Kidney (tissue), 14 donors: ENCODE results near the gene CNNM3. TPM values are rescaled to one million over a fixed set of nuclear protein-coding genes. Genes with fewer than 3 reads are reported as not detected.

Experiments used
- DNase-seq, 5 donors: peaks; one replicate each; pipeline ENCODE4 v3.0.0-alpha.2; 2013 to 2020
- FAIRE-seq: peaks from 2 replicates; lab custom pipeline; 2012; peaks lifted over from hg19 to GRCh38; lab: Jason Lieb, UNC
- H3K27ac ChIP-seq, 2 donors: one replicate each; pipeline ENCODE4 v1.7.0; 2013; ENCODE audit warnings: low read depth in 2 of 2, low read length in 2 of 2, inconsistent platforms in 1 of 2
- H3K27me3 ChIP-seq: one replicate; pipeline ENCODE4 v1.7.1; 2013; ENCODE audit warnings: low read length, inconsistent platforms; ENCODE audit not compliant: control insufficient read depth, insufficient read depth
- H3K36me3 ChIP-seq, 3 donors: one replicate each; pipeline versions ENCODE4 v1.7.0 to v1.7.1; 2013; ENCODE audit warnings: low read length in 3 of 3, control low read depth in 1 of 3, inconsistent platforms in 1 of 3; ENCODE audit not compliant: insufficient read depth in 3 of 3, control insufficient read depth in 2 of 3
- H3K4me1 ChIP-seq, 3 donors: one replicate each; pipeline versions ENCODE4 v1.7.0 to v1.7.1; 2013; ENCODE audit warnings: low read length in 3 of 3, inconsistent platforms in 1 of 3, low read depth in 1 of 3; ENCODE audit not compliant: control insufficient read depth in 2 of 3, insufficient read depth in 2 of 3
- H3K4me3 ChIP-seq, 3 donors: one replicate each; pipeline versions ENCODE4 v1.7.0 to v1.8.1; 2013; ENCODE audit warnings: low read length in 3 of 3, control low read depth in 1 of 3, inconsistent platforms in 1 of 3
- H3K9ac ChIP-seq, 3 donors: one replicate each; pipeline versions ENCODE4 v1.7.0 to v1.7.1; 2013; ENCODE audit warnings: low read length in 3 of 3, control low read depth in 1 of 3, inconsistent platforms in 1 of 3
- H3K9me3 ChIP-seq, 3 donors: one replicate each; pipeline versions ENCODE4 v1.7.0 to v1.7.1; 2013; ENCODE audit warnings: low read length in 3 of 3, control low read depth in 1 of 3, inconsistent platforms in 1 of 3; ENCODE audit not compliant: control insufficient read depth in 2 of 3, insufficient read depth in 1 of 3
- CTCF ChIP-seq: IDR thresholded peaks from 3 replicates; pipeline ENCODE4 v1.5.1; 2012; ENCODE audit warnings: mild to moderate bottlenecking, moderate library complexity, borderline replicate concordance; ENCODE audit not compliant: insufficient read depth; ENCODE audit errors: extremely low read depth
- intact Hi-C: fragments of 100-400 bp; cut with DNase I; formaldehyde crosslinking; loops from one replicate; pipeline ENCODE4 v1.11.1; 2022
- polyA plus RNA-seq: library from polyadenylated mRNA; stranded (reverse); fragments of 350-450 nt; fragmentation: Illumina TruSeq; extraction: RNeasy Lipid Tissue Mini Kit (QIAGEN cat#74804); gene quantifications from one replicate; pipeline ENCODE4 v1.2.3, GENCODE V29; 2014; ENCODE audit warnings: low read depth, low replicate concordance; ENCODE audit not compliant: insufficient read depth
- total RNA-seq: library from RNA; stranded (reverse); fragmentation: NEBNext Ultra II Directional; extraction: Animal tissue kit (Norgen Biotek cat#: 25700); gene quantifications from one replicate; pipeline ENCODE4 v1.2.1, GENCODE V29; 2021
- donor health status: control.
- donor health status: control.
- donor health status: control.
- donor health status: control.
- donor health status: control.
- donor health status: DM: yes; HTN: yes; CAD: no.
- donor health status: Normal renal cell carcinoma (clear cell type).

Gene CNNM3
- total and polyA plus RNA-seq, 2 donors from 2014 or later = 6.9 to 26.1 TPM

- H3K4me1 ChIP-seq = peaks cover 0 to 44% (median 29%) of the 10 kb centered on the region in 3 donors
Measured at GRCh38 chr2:96819128-96819875, 3.2 kb downstream of the CNNM3 start.

GRCh38 chr2:96819876-96820511 lies 3.9 kb downstream of the CNNM3 start:
- Histone ChIP-seq H3K27ac (no peak overlapping the region), H3K9ac (no peak overlapping the region), H3K4me3 (no peak overlapping the region), H3K36me3 (peaks cover 0 to 1% (median 0%) of the 10 kb centered on the region in 3 donors), H3K4me1 (peaks cover 0 to 44% (median 29%) of the 10 kb centered on the region in 3 donors), H3K27me3 (no peaks in the 10 kb centered on the region), H3K9me3 (no peaks in the 10 kb centered on the region)
- TF ChIP-seq CTCF = no peak
- no peak for FAIRE-seq
- peak in 1 of 5 donors; percentile 37 for DNase-seq
- intact Hi-C loops = no loop called here

More at GRCh38 chr2:96819128-96819875, 3.2 kb downstream of the CNNM3 start:
- DNase-seq (peak in 2 of 5 donors; percentile 1 to 49), FAIRE-seq (no peak)
- no peaks in the 10 kb centered on the region for H3K27me3 ChIP-seq
- H3K9me3 ChIP-seq = no peaks in the 10 kb centered on the region
- no peaks in the 10 kb centered on the region for H3K36me3 ChIP-seq
- intact Hi-C loops = no loop called here
- no peak overlapping the region for H3K27ac ChIP-seq
- TF ChIP-seq CTCF = no peak
- peak overlapping the region in 1 of 3 donors; percentile 3 for H3K4me3 ChIP-seq
- H3K9ac ChIP-seq = no peak overlapping the region

GRCh38 chr2:96821113-96821675 lies 5.1 kb downstream of the CNNM3 start:
- no peak for TF ChIP-seq CTCF
- intact Hi-C loops = no loop called here
- DNase-seq (peak in 1 of 5 donors; percentile 4), FAIRE-seq (no peak)
- H3K36me3 ChIP-seq = peaks cover 0 to 6% (median 3%) of the 10 kb centered on the region in 3 donors
- peaks cover 0 to 40% (median 29%) of the 10 kb centered on the region in 3 donors for H3K4me1 ChIP-seq
- no peak overlapping the region for H3K9ac ChIP-seq
- H3K9me3 ChIP-seq = no peaks in the 10 kb centered on the region
- no peaks in the 10 kb centered on the region for H3K27me3 ChIP-seq
- peak overlapping the region in 1 of 3 donors; percentile 25 for H3K4me3 ChIP-seq
- no peak overlapping the region for H3K27ac ChIP-seq
